HG03097 (cell line): ENCODE data around the gene TCAF2.
A peak's percentile ranks its signal among the peaks of the same experiment; 100 is the strongest.
"Not testable (repeated sequence)": the region's sequence is repeated elsewhere in the genome, so short reads cannot be mapped to it uniquely, and the experiment has no call there.

Experiments
- ATAC-seq: cut with Tn5 transposase; IDR thresholded peaks from one replicate; pipeline ENCODE4 v1.9.1; 2021; ENCODE audit not compliant: unreplicated experiment, low FRiP score

Gene TCAF2

GRCh38 chr7:143620646-143621045 is at the start of gene TCAF2:
TCAF2 (plus strand) TSS chr7:143620974.
- peak; percentile 92 for ATAC-seq

GRCh38 chr7:143571501-143571900 is 49.3 kb upstream of the TCAF2 start, which contains the start of gene CTAGE15:
CTAGE15 (plus strand) TSS chr7:143571801; CDS start chr7:143571818, 17 bp downstream.
- ATAC-seq: not testable (repeated sequence)

- ATAC-seq: not testable (repeated sequence)
Measured at GRCh38 chr7:143588183-143588582, 32.6 kb upstream of the TCAF2 start.

GRCh38 chr7:143589897-143590296 is 30.9 kb upstream of the TCAF2 start:
- not testable (repeated sequence) for ATAC-seq

GRCh38 chr7:143598086-143598485 is 22.7 kb upstream of the TCAF2 start:
- not testable (repeated sequence) for ATAC-seq

GRCh38 chr7:143603549-143603948 is 17.2 kb upstream of the TCAF2 start:
- ATAC-seq: not testable (repeated sequence)

- ATAC-seq: not testable (repeated sequence)
Measured at GRCh38 chr7:143606088-143606487, 14.7 kb upstream of the TCAF2 start.

- not testable (repeated sequence) for ATAC-seq
Measured at GRCh38 chr7:143615545-143615944, 5.2 kb upstream of the TCAF2 start.

- not testable (repeated sequence) for ATAC-seq
Measured at GRCh38 chr7:143617204-143617603, 3.6 kb upstream of the TCAF2 start.

GRCh38 chr7:143620058-143620457 is 716 bp upstream of the TCAF2 start:
- peak; percentile 32 for ATAC-seq

- ATAC-seq: peak; percentile 39
Measured at GRCh38 chr7:143621175-143621574, 401 bp downstream of the TCAF2 start.

- peak; percentile 28 for ATAC-seq
Measured at GRCh38 chr7:143622130-143622529, 1.4 kb downstream of the TCAF2 start.

GRCh38 chr7:143630653-143631052 is 9.9 kb downstream of the TCAF2 start:
- ATAC-seq: not testable (repeated sequence)

- ATAC-seq: not testable (repeated sequence)
Measured at GRCh38 chr7:143632506-143632905, 11.7 kb downstream of the TCAF2 start.

GRCh38 chr7:143633013-143633618 is 12.3 kb downstream of the TCAF2 start:
- ATAC-seq: not testable (repeated sequence)

GRCh38 chr7:143635364-143636240 is 14.8 kb downstream of the TCAF2 start:
- ATAC-seq: not testable (repeated sequence)

GRCh38 chr7:143639372-143639771 is 18.6 kb downstream of the TCAF2 start:
- peak; percentile 63 for ATAC-seq

GRCh38 chr7:143640528-143641189 is 19.9 kb downstream of the TCAF2 start:
- not testable (repeated sequence) for ATAC-seq

GRCh38 chr7:143646598-143646997 is 25.8 kb downstream of the TCAF2 start:
- not testable (repeated sequence) for ATAC-seq

- not testable (repeated sequence) for ATAC-seq
Measured at GRCh38 chr7:143649902-143650301, 29.1 kb downstream of the TCAF2 start.

GRCh38 chr7:143650447-143650846 is 29.7 kb downstream of the TCAF2 start:
- ATAC-seq: not testable (repeated sequence)
